GM12801 (cell line): Measurements from ENCODE around the gene DUSP8.

Experiments used
- TF ChIP-seq, protein P1 (sequence below): IDR thresholded peaks from one replicate; pipeline ENCODE4 v1.5.1; 2011; ENCODE audit warnings: control low read depth; ENCODE audit not compliant: insufficient read length; ENCODE audit errors: extremely low read depth

DUSP8 gene

DNA sequence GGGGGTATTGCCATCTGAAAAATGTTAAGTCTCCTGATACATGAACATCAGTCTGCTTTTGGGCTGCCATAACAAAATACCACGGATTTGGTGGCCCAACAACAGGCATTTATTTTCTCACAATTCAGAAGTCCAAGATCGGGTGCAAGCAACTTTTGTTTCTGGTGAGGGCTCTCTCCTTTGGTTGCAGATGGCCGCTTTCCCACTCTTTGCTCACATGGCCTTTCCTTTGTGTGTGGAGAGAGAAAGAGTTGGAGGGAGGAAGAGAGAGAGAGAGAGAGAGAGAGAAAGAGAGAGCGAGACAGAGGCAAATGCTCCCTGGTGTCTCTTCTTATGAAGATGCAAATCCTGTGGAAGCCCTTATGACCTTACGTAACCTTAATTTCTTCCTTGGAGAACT, 28.6 kb upstream of the DUSP8 start:
- TF ChIP-seq, protein P1, sequence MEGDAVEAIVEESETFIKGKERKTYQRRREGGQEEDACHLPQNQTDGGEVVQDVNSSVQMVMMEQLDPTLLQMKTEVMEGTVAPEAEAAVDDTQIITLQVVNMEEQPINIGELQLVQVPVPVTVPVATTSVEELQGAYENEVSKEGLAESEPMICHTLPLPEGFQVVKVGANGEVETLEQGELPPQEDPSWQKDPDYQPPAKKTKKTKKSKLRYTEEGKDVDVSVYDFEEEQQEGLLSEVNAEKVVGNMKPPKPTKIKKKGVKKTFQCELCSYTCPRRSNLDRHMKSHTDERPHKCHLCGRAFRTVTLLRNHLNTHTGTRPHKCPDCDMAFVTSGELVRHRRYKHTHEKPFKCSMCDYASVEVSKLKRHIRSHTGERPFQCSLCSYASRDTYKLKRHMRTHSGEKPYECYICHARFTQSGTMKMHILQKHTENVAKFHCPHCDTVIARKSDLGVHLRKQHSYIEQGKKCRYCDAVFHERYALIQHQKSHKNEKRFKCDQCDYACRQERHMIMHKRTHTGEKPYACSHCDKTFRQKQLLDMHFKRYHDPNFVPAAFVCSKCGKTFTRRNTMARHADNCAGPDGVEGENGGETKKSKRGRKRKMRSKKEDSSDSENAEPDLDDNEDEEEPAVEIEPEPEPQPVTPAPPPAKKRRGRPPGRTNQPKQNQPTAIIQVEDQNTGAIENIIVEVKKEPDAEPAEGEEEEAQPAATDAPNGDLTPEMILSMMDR: no peak

DNA sequence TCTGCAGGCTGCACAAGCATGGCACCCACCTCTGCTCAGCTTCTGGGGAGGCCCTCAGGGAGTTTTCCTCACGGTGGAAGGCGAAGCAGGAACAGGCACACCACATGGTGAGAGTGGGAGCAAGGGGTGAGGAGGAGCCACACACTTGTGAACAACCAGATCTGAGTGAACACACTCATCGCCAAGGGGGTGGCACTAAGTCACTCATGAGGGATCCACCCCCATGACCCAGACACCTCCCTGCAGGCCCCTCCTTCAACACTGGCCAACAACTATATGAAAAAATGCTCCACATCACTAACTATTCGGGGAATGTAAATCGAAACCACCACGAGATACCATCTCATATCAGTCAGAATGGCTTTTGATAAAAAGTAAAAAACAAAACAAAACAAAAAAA, 26.7 kb upstream of the DUSP8 start:
- TF ChIP-seq, protein P1: no peak

DNA sequence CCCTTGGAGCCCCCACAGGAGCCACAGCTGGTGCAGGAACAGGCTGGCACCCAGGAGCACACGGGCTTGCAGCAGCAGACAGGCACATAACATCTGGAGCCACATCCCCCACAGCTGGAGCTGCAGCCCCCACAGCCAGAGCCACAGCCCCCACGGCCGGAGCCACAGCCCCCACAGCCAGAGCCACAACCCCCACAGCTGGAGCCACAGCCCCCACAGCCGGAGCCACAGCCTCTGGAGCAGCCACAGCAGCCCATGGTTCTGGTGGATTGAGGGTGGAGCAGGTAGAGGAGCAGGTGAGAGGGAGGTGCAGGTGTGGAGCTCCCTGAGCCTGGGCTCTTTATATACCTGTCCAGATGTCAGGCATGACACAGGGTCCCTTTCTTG, 25.9 kb upstream of the DUSP8 start, which contains the start of gene KRTAP5-2:
Gene KRTAP5-2 (minus strand): TSS at position 301 of the 387 bp plus-strand sequence. CDS start 44 bp downstream, at position 257.
- TF ChIP-seq, protein P1: no peak

DNA sequence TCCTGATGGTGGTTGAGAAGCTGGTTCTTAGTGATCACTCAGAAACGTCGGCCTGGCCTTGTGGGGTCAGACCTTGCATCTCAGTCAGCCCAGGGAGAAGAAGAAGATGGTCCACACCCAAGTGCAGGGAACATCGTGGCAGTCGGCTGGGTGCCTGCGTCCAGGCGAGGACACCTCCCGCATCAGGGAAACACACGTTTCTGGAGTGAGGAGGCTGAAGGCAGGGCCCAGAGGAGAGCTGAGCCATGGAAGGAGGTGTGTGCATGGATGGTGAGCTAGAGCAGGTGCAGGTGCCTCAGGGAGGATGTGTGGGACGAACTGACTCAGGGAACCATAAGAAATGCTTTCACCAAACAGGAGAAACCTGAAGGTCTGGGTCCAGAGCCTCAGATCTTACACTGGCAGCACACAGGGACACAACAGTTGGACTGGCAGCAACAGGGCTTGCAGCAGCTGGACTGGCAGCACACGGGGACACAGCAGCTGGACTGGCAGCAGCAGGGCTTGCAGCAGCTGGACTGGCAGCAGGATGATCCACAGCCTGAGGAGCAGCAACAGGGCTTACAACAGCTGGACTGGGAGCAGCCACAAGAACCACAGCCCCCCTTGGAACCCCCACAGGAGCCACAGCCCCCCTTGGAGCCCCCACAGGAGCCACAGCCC, 25.4 kb upstream of the DUSP8 start:
- TF ChIP-seq, protein P1: no peak

DNA sequence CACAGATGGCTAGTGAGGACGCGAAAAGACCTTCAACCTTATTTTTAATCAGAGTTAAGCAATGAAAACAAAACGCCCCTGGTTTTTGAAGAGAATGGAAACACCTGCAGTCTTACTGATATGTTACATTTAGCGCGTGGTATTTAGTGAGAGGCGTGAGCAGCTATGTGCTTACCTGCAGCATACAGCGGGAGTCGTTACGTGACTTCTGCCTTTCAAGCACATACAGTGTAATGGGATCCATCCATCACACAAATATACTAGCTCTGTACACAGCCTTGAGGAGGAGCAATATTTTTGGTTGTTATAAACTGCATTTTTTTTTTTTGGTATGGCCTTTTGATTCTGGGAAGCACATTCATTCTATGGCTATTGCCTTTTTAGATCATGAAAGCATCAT, 20.6 kb upstream of the DUSP8 start:
- TF ChIP-seq, protein P1: no peak

DNA sequence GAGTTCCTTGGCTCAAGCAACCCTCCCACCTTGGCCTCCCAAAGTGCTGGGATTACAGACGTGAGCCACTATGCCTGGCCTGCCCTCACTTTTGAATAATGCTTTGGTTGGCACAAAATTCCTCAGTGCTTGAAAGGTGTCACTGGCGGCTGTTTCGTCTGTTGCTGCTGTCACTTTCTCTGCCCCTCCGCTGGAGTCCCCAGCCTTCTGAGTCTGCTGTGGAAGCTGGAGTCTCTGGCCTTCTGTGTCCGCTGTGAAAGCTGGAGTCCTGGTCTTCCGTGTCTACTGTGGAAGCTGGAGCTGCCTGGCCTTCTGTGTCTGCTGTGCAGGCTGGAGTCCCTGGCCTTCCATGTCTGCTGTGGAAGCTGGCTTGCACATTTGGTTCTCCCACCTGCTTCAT, 17.9 kb upstream of the DUSP8 start:
- TF ChIP-seq, protein P1: no peak

DNA sequence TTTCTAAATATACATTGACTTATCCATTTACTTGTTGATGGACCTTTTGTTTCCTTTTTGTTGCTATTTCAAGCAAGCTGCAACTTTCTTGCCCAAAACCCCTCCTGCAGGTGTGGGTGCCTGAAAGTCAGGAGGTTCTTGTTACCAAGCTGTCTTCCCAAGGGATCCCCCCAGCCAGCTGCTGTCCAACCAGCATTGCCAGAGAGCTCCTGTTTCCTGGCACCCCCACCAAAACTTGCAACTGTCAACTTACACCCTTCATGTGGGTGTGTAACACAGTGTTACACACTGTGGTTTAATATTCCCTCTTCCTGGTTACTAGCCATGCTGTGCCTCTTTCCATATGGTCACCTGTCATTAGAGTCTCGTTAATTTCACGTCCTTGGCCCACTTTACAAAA, 14.6 kb upstream of the DUSP8 start:
- TF ChIP-seq, protein P1: no peak
